Measurements from ENCODE around the gene IQCH. TPM values are rescaled to one million over a fixed set of nuclear protein-coding genes. Genes with fewer than 3 reads are reported as not detected.

Gene IQCH
- total RNA-seq, 1 experiment from 2014 or later = 1.1 TPM

DNA sequence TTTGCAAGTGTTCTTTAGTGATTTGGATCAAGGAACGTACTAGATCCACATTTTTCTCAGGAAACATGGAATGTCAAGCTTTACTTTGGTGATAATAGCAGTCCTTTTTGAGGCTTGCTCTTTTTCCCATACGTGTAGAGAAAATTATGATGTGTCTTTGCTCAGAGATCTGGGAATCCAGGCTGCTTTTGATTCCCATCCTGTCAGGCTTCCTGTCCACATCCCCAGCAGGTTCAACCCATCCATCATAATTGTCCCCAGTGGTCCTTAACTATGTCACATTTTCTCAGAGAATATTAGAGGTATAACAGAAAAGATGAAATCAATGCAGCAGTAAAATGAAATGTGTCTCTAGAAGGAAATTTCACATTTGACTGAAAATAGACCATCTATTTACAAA, 111.4 kb downstream of the IQCH start:
- Mint-ChIP-seq H3K9me3 (no peaks in the 10 kb centered on the region), H3K27ac (no peak overlapping the region; a peak in 1 of 7 replicates), H3K36me3 (ENCODE audit: insufficient read depth in 1 of 3, low read depth in 3 of 3) (no peaks in the 10 kb centered on the region), H3K4me1 (peaks cover 0 to 2% of the 10 kb centered on the region in 2 experiments; a peak in 1 of 4 replicates), H3K4me3 (no peak overlapping the region), H3K27me3 (ENCODE audit: low read depth) (no peaks in the 10 kb centered on the region; the same call in 1 of the 2 replicates)
- H3K14ac ChIP-seq (ENCODE audit: insufficient read depth, low read length) = no peak overlapping the region
- H2BK12ac ChIP-seq (ENCODE audit: insufficient read length, low read depth, low read length) = no peak overlapping the region
- no CpG with 5 or more reads among the region's 2 CpGs for WGBS (ENCODE audit: extremely low coverage, insufficient read length, low lambda C conversion rate)
- no peak for DNase-seq
- no peaks in the 10 kb centered on the region for H3K23me2 ChIP-seq (ENCODE audit: insufficient read length, low read depth, low read length, poor library complexity, severe bottlenecking)
- H4K5ac ChIP-seq (ENCODE audit: insufficient read length, low read depth, low read length) = no peak overlapping the region
- no peak overlapping the region for H4K8ac ChIP-seq (replicated peaks; ENCODE audit: insufficient read length, low read depth, low read length)
- no peak overlapping the region for H3K18ac ChIP-seq (ENCODE audit: insufficient read length, low read depth, low read length)
- no peak overlapping the region for H3K4me2 ChIP-seq (ENCODE audit: insufficient read depth, insufficient read length, low read length)
- H3K9me3 ChIP-seq (ENCODE audit: control insufficient read depth, low read depth, low read length) = no peaks in the 10 kb centered on the region
- H3K79me1 ChIP-seq (ENCODE audit: insufficient read depth, low read depth, low read length, poor library complexity, severe bottlenecking) = no peaks in the 10 kb centered on the region
- H3K4me1 ChIP-seq (ENCODE audit: insufficient read depth, low read length) = no peaks in the 10 kb centered on the region
- no peak overlapping the region for H4K91ac ChIP-seq (ENCODE audit: insufficient read length, low read depth, low read length)
- no peak overlapping the region for H3K23ac ChIP-seq (ENCODE audit: insufficient read length, low read depth, low read length)
- H3K9ac ChIP-seq (ENCODE audit: extremely low read depth, insufficient read length, low read length) = no peak overlapping the region
- no peaks in the 10 kb centered on the region for H3K79me2 ChIP-seq (ENCODE audit: insufficient read depth, low read length)
- H2BK120ac ChIP-seq (ENCODE audit: low read depth, low read length, poor library complexity, severe bottlenecking) = no peak overlapping the region
- H3K4ac ChIP-seq (ENCODE audit: low read depth, low read length) = no peak overlapping the region
- no peak overlapping the region for H2AK5ac ChIP-seq (ENCODE audit: insufficient read length, low read length)
- no peak overlapping the region for H2AFZ ChIP-seq (ENCODE audit: low read length)
- TF ChIP-seq, protein P1, sequence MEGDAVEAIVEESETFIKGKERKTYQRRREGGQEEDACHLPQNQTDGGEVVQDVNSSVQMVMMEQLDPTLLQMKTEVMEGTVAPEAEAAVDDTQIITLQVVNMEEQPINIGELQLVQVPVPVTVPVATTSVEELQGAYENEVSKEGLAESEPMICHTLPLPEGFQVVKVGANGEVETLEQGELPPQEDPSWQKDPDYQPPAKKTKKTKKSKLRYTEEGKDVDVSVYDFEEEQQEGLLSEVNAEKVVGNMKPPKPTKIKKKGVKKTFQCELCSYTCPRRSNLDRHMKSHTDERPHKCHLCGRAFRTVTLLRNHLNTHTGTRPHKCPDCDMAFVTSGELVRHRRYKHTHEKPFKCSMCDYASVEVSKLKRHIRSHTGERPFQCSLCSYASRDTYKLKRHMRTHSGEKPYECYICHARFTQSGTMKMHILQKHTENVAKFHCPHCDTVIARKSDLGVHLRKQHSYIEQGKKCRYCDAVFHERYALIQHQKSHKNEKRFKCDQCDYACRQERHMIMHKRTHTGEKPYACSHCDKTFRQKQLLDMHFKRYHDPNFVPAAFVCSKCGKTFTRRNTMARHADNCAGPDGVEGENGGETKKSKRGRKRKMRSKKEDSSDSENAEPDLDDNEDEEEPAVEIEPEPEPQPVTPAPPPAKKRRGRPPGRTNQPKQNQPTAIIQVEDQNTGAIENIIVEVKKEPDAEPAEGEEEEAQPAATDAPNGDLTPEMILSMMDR (conservative IDR thresholded peaks at IDR 0.05) = no peak
- H2BK5ac ChIP-seq (ENCODE audit: insufficient read length, low read length) = no peak overlapping the region
- H3T11ph ChIP-seq (ENCODE audit: low read length) = no peak overlapping the region
- no peaks in the 10 kb centered on the region for H3K27me3 ChIP-seq (ENCODE audit: insufficient read depth, low read length)
- no peak overlapping the region for H2BK20ac ChIP-seq (ENCODE audit: low read depth, low read length, poor library complexity, severe bottlenecking)
- no peaks in the 10 kb centered on the region for H4K20me1 ChIP-seq (ENCODE audit: control insufficient read depth, insufficient read depth, insufficient read length)
- no peak overlapping the region for H3K27ac ChIP-seq (ENCODE audit: insufficient read length, low read depth, low read length)
- H2BK15ac ChIP-seq (ENCODE audit: low read depth, low read length) = no peak overlapping the region
- no peak overlapping the region for H3K56ac ChIP-seq (ENCODE audit: insufficient read length, low read depth, low read length)

Measured in H9 (cell line).